ENCODE data around the gene CDH26.
"Not testable (repeated sequence)": the region's sequence is repeated elsewhere in the genome, so short reads cannot be mapped to it uniquely, and the experiment has no call there.

CDH26 gene

GRCh38 chr20:60016406-60016805 is 58.2 kb downstream of the CDH26 start:
- no peak for FAIRE-seq

GRCh38 chr20:60020251-60020650 is 62.0 kb downstream of the CDH26 start:
- no peak for FAIRE-seq

GRCh38 chr20:60021104-60021503 is 62.9 kb downstream of the CDH26 start:
- FAIRE-seq: no peak

GRCh38 chr20:60022849-60023248 is 64.6 kb downstream of the CDH26 start:
- FAIRE-seq: no peak

GRCh38 chr20:60024245-60024644 is 66.0 kb downstream of the CDH26 start:
- FAIRE-seq: no peak

- FAIRE-seq: no peak
Observed at GRCh38 chr20:60024801-60025200, 66.6 kb downstream of the CDH26 start.

GRCh38 chr20:60026010-60026409 is 67.8 kb downstream of the CDH26 start:
- FAIRE-seq: no peak

- no peak for FAIRE-seq
Observed at GRCh38 chr20:60030471-60030870, 72.2 kb downstream of the CDH26 start.

GRCh38 chr20:60031107-60031506 is 72.9 kb downstream of the CDH26 start:
- no peak for FAIRE-seq

GRCh38 chr20:60034231-60035110 is 76.2 kb downstream of the CDH26 start:
- no peak for FAIRE-seq

- no peak for FAIRE-seq
Observed at GRCh38 chr20:60035486-60035885, 77.3 kb downstream of the CDH26 start.

GRCh38 chr20:60036346-60036745 is 78.1 kb downstream of the CDH26 start:
- FAIRE-seq: no peak

- no peak for FAIRE-seq
Observed at GRCh38 chr20:60036746-60037499, 78.7 kb downstream of the CDH26 start.

GRCh38 chr20:60038400-60039008 is 80.3 kb downstream of the CDH26 start:
- FAIRE-seq: no peak

GRCh38 chr20:60039526-60039925 is 81.3 kb downstream of the CDH26 start:
- FAIRE-seq: no peak

GRCh38 chr20:60040471-60041162 is 82.4 kb downstream of the CDH26 start:
- no peak for FAIRE-seq

- FAIRE-seq: not testable (repeated sequence)
Observed at GRCh38 chr20:60041436-60042165, 83.4 kb downstream of the CDH26 start.

- no peak for FAIRE-seq
Observed at GRCh38 chr20:60043435-60043834, 85.2 kb downstream of the CDH26 start.

GRCh38 chr20:60046011-60046413 is 87.8 kb downstream of the CDH26 start:
- no peak for FAIRE-seq

- no peak for FAIRE-seq
Observed at GRCh38 chr20:60046436-60046835, 88.2 kb downstream of the CDH26 start.

- no peak for FAIRE-seq
Observed at GRCh38 chr20:60046860-60047259, 88.6 kb downstream of the CDH26 start.

All from endometrium (tissue), 2 donors.